NT2/D1 (cell line): ENCODE data around the gene TRPM6.
A peak's percentile ranks its signal among the peaks of the same experiment; 100 is the strongest.

Experiments
- DNase-seq: peaks from one replicate; pipeline ENCODE4 v3.0.0-alpha.2; 2011; ENCODE audit warnings: low read depth, low spot score
- H3K27me3 ChIP-seq: 2 replicates; pipeline ENCODE4 v1.6.0; 2011; ENCODE audit warnings: mild to moderate bottlenecking; ENCODE audit not compliant: insufficient read length, insufficient read depth
- H3K36me3 ChIP-seq: 2 replicates; pipeline ENCODE4 v1.6.1; 2011; ENCODE audit warnings: mild to moderate bottlenecking, low read length, mixed read lengths; ENCODE audit not compliant: insufficient read depth, insufficient read length
- H3K4me1 ChIP-seq: 2 replicates; pipeline ENCODE4 v1.5.1; 2011; ENCODE audit not compliant: insufficient read depth, insufficient read length
- H3K4me3 ChIP-seq: 2 replicates; pipeline ENCODE4 v1.5.1; 2011; ENCODE audit warnings: low read depth; ENCODE audit not compliant: insufficient read length
- H3K9ac ChIP-seq: 2 replicates; pipeline ENCODE4 v1.6.0; 2011; ENCODE audit warnings: low read depth; ENCODE audit not compliant: insufficient read length
- H3K9me3 ChIP-seq: 2 replicates; pipeline ENCODE4 v1.5.1; 2011; ENCODE audit warnings: mild to moderate bottlenecking, low read length; ENCODE audit not compliant: insufficient read depth
- SUZ12 ChIP-seq: IDR thresholded peaks from 2 replicates; pipeline ENCODE4 v1.6.1; 2011; ENCODE audit not compliant: insufficient read length, insufficient read depth; ENCODE audit errors: extremely low read depth
- YY1 ChIP-seq: IDR thresholded peaks from 2 replicates; pipeline ENCODE4 v1.6.1; 2011; ENCODE audit not compliant: insufficient read length, insufficient read depth
- ZNF274 ChIP-seq: IDR thresholded peaks from 2 replicates; pipeline ENCODE4 v1.6.1; 2011; ENCODE audit warnings: mild to moderate bottlenecking, low read depth, low read length

The TRPM6 gene

DNA sequence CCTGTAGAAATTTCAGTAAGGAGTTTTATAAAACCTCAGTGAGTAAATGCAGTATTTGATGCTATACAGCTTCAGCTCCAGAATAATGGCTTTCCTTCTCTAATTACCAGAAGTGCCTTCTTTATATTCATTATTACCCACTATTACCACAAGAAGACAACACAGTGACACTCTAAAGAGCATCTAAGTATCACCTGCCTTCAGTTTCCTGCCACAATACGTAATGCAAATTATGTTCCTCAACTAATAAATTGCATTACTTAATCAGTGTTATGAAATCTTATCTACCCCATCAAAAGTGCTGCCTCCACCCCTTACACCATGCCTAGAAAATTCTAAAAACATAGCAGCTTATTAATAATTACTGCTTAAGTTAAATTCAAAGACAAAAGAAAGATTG is 91.9 kb downstream of the TRPM6 start:
- no peak for TF ChIP-seq YY1
- no peak for TF ChIP-seq ZNF274
- no peak for TF ChIP-seq SUZ12
- H3K9ac ChIP-seq, result no peak overlapping the region
- no peaks in the 10 kb centered on the region for H3K36me3 ChIP-seq
- no peaks in the 10 kb centered on the region for H3K4me1 ChIP-seq
- no peak for DNase-seq
- H3K4me3 ChIP-seq, result no peak overlapping the region
- H3K27me3 ChIP-seq, result no peaks in the 10 kb centered on the region
- H3K9me3 ChIP-seq, result no peaks in the 10 kb centered on the region

DNA sequence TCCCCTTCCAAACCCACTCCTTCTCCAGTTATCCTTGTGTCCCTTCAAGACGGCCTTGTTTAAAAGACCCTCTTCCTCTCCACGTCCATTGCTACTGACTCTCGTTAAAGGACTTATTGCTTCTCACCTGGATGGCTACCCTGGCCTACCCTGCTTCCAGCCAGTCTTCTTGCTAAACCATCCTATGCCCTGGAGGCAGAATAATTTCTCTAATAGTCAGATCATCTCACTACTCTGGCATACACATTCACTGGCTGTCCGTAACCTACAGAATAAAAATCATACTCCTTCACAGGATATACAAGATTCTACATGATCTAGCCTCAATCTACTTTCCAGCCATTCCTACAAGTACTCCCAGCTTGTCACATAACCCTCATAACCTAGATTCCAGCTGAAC is 92.6 kb downstream of the TRPM6 start:
- H3K27me3 ChIP-seq, result no peaks in the 10 kb centered on the region
- DNase-seq, result no peak
- no peaks in the 10 kb centered on the region for H3K36me3 ChIP-seq
- TF ChIP-seq ZNF274 (no peak), YY1 (no peak), SUZ12 (no peak)
- H3K4me3 ChIP-seq, result no peak overlapping the region
- H3K9me3 ChIP-seq, result no peaks in the 10 kb centered on the region
- H3K4me1 ChIP-seq, result no peaks in the 10 kb centered on the region
- H3K9ac ChIP-seq, result no peak overlapping the region

DNA sequence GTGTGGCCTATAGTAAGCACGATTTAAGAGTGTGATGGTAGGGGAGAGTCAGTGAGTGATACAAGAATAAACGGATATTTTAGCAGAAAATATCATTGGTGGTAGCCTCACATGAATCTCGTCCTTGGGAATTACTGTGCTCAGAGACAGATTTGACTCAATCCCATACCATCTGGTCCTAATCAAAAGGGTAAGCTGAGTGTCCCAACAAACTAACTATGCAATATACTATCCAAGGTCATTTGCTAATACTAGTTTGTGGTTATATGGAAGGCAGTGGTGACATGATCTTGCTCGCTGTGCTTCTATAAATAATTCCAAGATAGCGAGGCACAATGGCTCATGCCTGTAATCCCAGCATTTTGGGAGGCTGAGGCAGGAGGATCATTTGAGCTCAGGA is 103.2 kb downstream of the TRPM6 start:
- Histone ChIP-seq H3K27me3 (no peaks in the 10 kb centered on the region), H3K9ac (no peak overlapping the region), H3K4me3 (no peak overlapping the region), H3K4me1 (no peaks in the 10 kb centered on the region), H3K36me3 (no peaks in the 10 kb centered on the region), H3K9me3 (no peaks in the 10 kb centered on the region)
- TF ChIP-seq ZNF274 (no peak), YY1 (no peak), SUZ12 (no peak)
- no peak for DNase-seq

DNA sequence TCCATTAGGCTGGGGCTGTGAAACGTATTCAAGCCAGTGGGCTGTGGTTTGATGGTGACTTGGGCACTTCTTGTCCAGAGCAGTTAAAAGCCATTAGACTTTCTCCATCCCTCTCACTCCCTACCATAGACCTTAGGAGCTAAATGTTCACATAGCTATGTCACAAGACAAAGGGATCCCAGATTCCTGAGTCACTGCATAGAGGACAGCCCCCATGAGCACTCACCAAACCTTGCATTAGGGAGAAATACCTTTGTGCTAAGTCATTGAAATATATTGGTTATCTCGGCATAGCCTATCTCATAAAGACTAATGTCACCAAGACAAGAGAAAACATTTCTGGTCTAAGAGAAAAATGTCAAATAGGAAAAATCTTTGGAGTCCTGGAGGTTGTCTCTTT is 104.3 kb downstream of the TRPM6 start:
- H3K4me3 ChIP-seq, result no peak overlapping the region
- TF ChIP-seq YY1 (no peak), ZNF274 (no peak), SUZ12 (no peak)
- H3K9ac ChIP-seq, result no peak overlapping the region
- H3K36me3 ChIP-seq, result no peaks in the 10 kb centered on the region
- H3K9me3 ChIP-seq, result no peaks in the 10 kb centered on the region
- DNase-seq, result peak; percentile 5
- no peaks in the 10 kb centered on the region for H3K4me1 ChIP-seq
- no peaks in the 10 kb centered on the region for H3K27me3 ChIP-seq

DNA sequence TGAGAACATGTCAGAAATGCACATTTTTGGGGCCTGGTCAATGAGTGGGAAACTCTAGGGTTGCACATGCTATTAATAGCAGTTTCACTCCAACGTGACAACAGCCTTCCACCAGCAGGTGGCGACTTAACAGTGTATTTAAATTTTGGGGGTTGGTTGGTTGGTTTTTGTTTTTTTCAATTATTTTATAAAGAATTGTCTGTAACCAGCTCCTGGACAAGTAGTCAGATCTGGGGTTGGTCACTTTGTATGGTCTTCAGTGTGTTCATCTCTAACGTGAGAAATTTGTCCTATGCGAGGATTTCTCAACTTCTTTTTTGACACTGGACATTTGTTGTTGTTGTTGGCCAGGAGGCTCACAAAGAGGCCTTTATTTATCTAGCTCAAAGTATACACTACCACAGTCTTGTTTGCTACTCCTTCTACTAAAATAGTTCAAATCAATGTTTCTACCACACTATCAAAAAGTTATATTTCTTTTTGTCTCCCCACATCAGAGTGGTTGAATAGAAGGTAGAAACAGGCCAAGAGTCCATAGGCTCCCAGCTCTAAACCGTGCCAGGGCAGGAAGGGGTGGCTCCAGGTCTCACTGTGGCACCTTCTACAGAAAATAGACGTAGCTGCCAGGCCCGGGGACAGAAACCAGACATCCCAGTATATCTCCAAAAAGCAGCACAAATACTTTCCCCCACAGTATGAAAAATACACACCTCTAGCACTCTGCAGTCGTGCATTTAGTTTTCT is 110.4 kb downstream of the TRPM6 start:
- no peak overlapping the region for H3K9ac ChIP-seq
- peak; percentile 40 for DNase-seq
- H3K27me3 ChIP-seq, result no peaks in the 10 kb centered on the region
- no peaks in the 10 kb centered on the region for H3K36me3 ChIP-seq
- TF ChIP-seq ZNF274 (no peak), SUZ12 (no peak), YY1 (no peak)
- H3K9me3 ChIP-seq, result no peaks in the 10 kb centered on the region
- H3K4me3 ChIP-seq, result no peak overlapping the region
- no peaks in the 10 kb centered on the region for H3K4me1 ChIP-seq

DNA sequence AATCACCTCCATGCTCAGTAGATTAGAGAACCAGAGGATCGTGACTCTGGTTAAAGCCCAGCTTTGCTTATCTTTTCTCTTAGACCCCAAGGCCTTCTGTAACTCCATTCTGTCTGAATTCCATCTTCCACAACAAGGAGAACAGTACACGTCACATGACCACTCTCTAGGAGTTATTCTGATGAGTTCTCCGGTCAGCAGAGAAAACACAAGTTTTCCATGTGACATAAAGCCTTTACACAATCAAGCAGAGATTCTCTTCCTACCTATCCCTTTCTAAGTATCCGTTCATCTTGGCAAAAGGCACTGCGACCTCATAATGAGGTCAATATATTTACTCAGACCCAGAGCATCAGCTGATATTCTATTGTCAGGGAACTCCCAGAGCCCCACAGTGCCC is 112.3 kb downstream of the TRPM6 start:
- Histone ChIP-seq H3K4me3 (no peak overlapping the region), H3K4me1 (no peaks in the 10 kb centered on the region), H3K9ac (no peak overlapping the region), H3K36me3 (no peaks in the 10 kb centered on the region), H3K9me3 (no peaks in the 10 kb centered on the region; the same call in 1 of the 2 replicates), H3K27me3 (no peaks in the 10 kb centered on the region)
- TF ChIP-seq SUZ12 (no peak), ZNF274 (no peak), YY1 (no peak)
- DNase-seq, result no peak

DNA sequence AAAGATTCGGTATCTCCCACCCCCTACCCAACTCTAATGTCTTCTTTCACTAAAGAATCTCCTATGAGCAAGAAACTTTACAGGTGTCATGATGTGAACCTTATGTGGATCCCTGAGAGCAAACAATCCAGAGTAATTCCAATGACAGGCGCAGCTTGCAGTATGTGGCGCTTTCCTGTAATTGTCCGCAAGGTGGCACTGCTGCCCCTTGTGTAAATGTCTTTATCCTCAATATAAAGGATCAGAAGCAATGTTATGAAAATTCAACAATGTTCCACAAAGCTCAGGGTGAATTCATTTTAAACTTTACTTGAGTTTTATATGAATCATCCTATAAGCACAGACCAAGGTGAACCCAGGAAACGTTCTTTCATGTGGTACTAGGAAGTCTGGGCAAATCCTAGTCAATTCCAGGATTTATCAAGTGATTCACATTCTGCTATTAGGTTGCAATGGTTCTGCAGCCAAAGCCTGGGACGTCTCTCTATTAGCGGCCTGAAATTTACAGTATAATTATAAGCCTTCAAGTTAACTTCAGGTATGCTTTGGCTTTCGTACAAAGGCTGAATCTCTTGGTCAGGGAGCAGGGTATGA is 113.7 kb downstream of the TRPM6 start:
- Histone ChIP-seq H3K4me3 (no peak overlapping the region), H3K9ac (no peak overlapping the region), H3K36me3 (no peaks in the 10 kb centered on the region), H3K9me3 (no peaks in the 10 kb centered on the region; the same call in 1 of the 2 replicates), H3K4me1 (no peaks in the 10 kb centered on the region), H3K27me3 (no peaks in the 10 kb centered on the region)
- peak; percentile 67 for DNase-seq
- TF ChIP-seq SUZ12 (no peak), ZNF274 (no peak), YY1 (no peak)
